Measurements from ENCODE around the gene MAL. TPM values are rescaled to one million over a fixed set of nuclear protein-coding genes. Genes with fewer than 3 reads are reported as not detected.

The MAL gene
- total RNA-seq, 1 donor = not detected

DNA sequence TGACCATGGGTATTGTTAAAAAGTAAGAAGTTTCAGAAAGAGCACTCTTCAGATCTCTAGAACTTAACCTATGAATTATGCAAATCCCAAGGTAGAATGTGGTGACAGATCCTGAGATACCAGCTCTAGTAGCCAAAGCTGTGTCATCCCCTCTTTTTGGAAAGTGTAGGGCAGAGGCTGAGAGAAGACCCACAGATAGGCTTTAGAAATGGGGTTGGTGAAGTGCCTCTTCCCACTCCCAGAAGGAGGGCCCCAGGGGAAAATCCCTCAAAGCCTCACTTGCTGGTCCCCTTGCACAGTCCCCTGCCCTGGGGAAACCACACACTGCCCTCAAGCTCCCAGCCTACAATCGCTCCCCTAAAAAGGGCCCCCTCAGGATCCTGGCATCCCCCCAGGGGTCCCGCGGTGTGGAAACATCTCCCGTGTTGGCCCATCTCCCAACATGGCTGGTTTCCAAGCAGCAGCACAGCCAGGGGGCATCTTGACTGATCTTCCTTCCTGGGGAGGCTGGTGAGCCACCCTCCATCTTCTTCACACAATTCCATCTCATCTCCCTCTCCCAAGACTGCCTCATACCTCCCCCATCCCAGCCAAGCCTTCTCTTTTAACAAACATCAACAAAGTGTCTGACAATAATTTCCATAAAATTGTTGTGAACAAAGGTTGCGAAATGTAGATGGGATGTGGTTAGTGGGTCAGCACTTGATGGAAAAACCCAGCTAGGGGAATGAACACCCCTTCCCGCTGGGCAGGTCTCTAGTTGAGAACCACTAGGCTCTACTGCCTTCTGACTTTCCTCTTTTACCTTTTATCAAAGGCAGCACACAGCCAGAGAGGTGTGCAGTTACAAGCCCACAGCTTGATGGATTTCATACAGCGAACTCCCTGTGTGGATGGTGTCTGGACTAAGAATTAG is 25.1 kb downstream of the MAL start:
- Histone ChIP-seq H3K4me2 (ENCODE audit: insufficient read depth, low read length) (no peak overlapping the region), H4K20me1 (ENCODE audit: insufficient read depth, low read length) (no peaks in the 10 kb centered on the region), H3K4me3 (ENCODE audit: insufficient read depth, low read length) (no peak overlapping the region), H3K27me3 (ENCODE audit: insufficient read depth, low read length) (peaks cover 29% of the 10 kb centered on the region), H3K9me3 (ENCODE audit: low read depth, low read length) (no peaks in the 10 kb centered on the region), H3K27ac (ENCODE audit: low read depth, low read length) (no peak overlapping the region), H3K4me1 (ENCODE audit: insufficient read depth, low read length) (no peaks in the 10 kb centered on the region), H2AFZ (ENCODE audit: low read length) (no peak overlapping the region), H3K79me2 (ENCODE audit: insufficient read depth, low read length) (no peaks in the 10 kb centered on the region), H3K36me3 (ENCODE audit: insufficient read depth, low read length) (no peaks in the 10 kb centered on the region)
- TF ChIP-seq, protein P1, sequence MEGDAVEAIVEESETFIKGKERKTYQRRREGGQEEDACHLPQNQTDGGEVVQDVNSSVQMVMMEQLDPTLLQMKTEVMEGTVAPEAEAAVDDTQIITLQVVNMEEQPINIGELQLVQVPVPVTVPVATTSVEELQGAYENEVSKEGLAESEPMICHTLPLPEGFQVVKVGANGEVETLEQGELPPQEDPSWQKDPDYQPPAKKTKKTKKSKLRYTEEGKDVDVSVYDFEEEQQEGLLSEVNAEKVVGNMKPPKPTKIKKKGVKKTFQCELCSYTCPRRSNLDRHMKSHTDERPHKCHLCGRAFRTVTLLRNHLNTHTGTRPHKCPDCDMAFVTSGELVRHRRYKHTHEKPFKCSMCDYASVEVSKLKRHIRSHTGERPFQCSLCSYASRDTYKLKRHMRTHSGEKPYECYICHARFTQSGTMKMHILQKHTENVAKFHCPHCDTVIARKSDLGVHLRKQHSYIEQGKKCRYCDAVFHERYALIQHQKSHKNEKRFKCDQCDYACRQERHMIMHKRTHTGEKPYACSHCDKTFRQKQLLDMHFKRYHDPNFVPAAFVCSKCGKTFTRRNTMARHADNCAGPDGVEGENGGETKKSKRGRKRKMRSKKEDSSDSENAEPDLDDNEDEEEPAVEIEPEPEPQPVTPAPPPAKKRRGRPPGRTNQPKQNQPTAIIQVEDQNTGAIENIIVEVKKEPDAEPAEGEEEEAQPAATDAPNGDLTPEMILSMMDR (IDR thresholded peaks at IDR 0.05; ENCODE audit: extremely low read depth, low read depth, low read length) = no peak
- DNase-seq (ENCODE audit: insufficient read length, low spot score, missing footprints) = no peak

DNA sequence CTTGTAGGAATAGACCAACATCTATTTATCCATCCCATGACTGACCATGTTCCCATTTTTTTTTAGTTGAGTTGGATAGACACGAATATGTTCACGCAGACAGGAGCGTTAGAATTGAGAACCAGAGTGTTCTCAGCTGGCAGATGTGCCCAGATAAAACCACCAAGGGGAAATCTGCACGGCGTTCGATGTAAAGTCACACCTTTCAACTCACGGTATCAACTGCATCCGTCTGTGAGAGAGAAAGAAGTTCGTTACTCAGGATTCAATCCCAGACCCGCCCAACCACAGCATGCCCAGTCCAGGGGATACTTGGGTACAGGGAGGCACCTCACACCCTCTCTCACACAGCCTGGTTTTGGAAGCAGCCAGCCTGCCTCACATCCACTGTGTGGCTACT is 26.1 kb downstream of the MAL start:
- H3K36me3 ChIP-seq (ENCODE audit: insufficient read depth, low read length) = no peaks in the 10 kb centered on the region
- no peak overlapping the region for H3K4me3 ChIP-seq (ENCODE audit: insufficient read depth, low read length)
- TF ChIP-seq, protein P1 (IDR thresholded peaks at IDR 0.05; ENCODE audit: extremely low read depth, low read depth, low read length) = no peak
- H3K4me2 ChIP-seq (ENCODE audit: insufficient read depth, low read length) = no peak overlapping the region
- no peak overlapping the region for H2AFZ ChIP-seq (ENCODE audit: low read length)
- H3K27ac ChIP-seq (ENCODE audit: low read depth, low read length) = no peak overlapping the region
- no peaks in the 10 kb centered on the region for H3K9me3 ChIP-seq (ENCODE audit: low read depth, low read length)
- H3K4me1 ChIP-seq (ENCODE audit: insufficient read depth, low read length) = no peaks in the 10 kb centered on the region
- H3K27me3 ChIP-seq (ENCODE audit: insufficient read depth, low read length) = peaks cover 29% of the 10 kb centered on the region
- no peak for DNase-seq (ENCODE audit: insufficient read length, low spot score, missing footprints)
- H3K79me2 ChIP-seq (ENCODE audit: insufficient read depth, low read length) = no peaks in the 10 kb centered on the region
- no peaks in the 10 kb centered on the region for H4K20me1 ChIP-seq (ENCODE audit: insufficient read depth, low read length)

DNA sequence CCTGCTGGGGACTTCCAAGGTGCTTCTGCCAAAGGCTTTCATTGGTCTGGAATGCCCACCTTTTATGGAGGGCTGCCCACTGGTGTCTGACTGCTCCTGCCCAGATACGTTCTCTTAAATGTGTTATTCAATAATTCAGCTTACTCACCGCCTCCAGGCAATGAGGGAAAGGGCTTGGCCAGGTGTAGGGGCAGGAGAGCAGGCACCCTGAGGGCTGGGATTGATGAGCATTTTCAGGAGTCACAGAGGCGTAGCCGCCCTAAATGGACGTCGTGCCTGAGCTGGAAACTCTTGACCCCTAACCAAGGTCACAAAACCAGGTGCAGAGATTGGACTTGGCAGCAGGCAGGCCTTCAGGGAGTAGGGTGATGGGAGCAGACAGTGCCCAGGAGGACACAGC is 26.8 kb downstream of the MAL start:
- H2AFZ ChIP-seq (ENCODE audit: low read length) = no peak overlapping the region
- DNase-seq (ENCODE audit: insufficient read length, low spot score, missing footprints) = no peak
- no peaks in the 10 kb centered on the region for H3K36me3 ChIP-seq (ENCODE audit: insufficient read depth, low read length)
- no peak overlapping the region for H3K4me2 ChIP-seq (ENCODE audit: insufficient read depth, low read length)
- no peaks in the 10 kb centered on the region for H3K79me2 ChIP-seq (ENCODE audit: insufficient read depth, low read length)
- H4K20me1 ChIP-seq (ENCODE audit: insufficient read depth, low read length) = no peaks in the 10 kb centered on the region
- no peak overlapping the region for H3K4me3 ChIP-seq (ENCODE audit: insufficient read depth, low read length)
- H3K4me1 ChIP-seq (ENCODE audit: insufficient read depth, low read length) = no peaks in the 10 kb centered on the region
- TF ChIP-seq, protein P1 (IDR thresholded peaks at IDR 0.05; ENCODE audit: extremely low read depth, low read depth, low read length) = no peak
- H3K9me3 ChIP-seq (ENCODE audit: low read depth, low read length) = no peaks in the 10 kb centered on the region
- H3K27ac ChIP-seq (ENCODE audit: low read depth, low read length) = no peak overlapping the region
- peaks cover 29% of the 10 kb centered on the region for H3K27me3 ChIP-seq (ENCODE audit: insufficient read depth, low read length)

DNA sequence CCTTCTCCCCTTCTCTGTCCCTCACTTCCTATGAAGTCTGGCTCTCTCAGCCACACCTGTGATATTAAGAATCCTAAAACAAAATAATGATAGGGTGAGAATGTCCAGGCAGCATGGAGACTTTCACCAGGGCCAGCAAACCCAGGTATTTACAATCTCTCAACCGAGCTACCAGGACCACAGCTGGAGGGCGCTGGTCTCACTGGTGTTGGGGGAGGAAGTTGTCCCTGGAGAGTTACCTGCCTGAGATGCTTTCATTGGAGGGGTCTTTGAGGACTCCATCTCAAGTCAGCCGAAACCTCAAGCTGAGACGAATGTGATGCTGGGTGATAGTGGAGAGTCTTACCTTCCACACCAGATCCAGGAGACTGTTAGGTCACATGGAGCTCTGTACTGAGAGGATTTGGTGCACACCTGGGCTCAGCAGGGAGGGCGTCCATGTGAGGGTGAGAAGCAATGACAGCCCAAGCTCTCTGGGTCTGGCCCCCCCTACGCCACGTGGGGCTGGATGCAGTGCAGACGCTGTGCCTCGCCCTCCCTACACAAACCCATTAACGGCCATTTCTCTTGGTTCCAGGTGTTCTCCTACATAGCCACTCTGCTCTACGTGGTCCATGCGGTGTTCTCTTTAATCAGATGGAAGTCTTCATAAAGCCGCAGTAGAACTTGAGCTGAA is 27.4 kb downstream of the MAL start:
- TF ChIP-seq, protein P1 (IDR thresholded peaks at IDR 0.05; ENCODE audit: extremely low read depth, low read depth, low read length) = no peak
- Histone ChIP-seq H3K4me1 (ENCODE audit: insufficient read depth, low read length) (no peaks in the 10 kb centered on the region), H3K27ac (ENCODE audit: low read depth, low read length) (no peak overlapping the region), H3K36me3 (ENCODE audit: insufficient read depth, low read length) (no peaks in the 10 kb centered on the region), H2AFZ (ENCODE audit: low read length) (no peak overlapping the region), H3K79me2 (ENCODE audit: insufficient read depth, low read length) (no peaks in the 10 kb centered on the region), H4K20me1 (ENCODE audit: insufficient read depth, low read length) (no peaks in the 10 kb centered on the region), H3K4me2 (ENCODE audit: insufficient read depth, low read length) (no peak overlapping the region), H3K9me3 (ENCODE audit: low read depth, low read length) (no peaks in the 10 kb centered on the region), H3K27me3 (ENCODE audit: insufficient read depth, low read length) (peaks cover 27% of the 10 kb centered on the region), H3K4me3 (ENCODE audit: insufficient read depth, low read length) (no peak overlapping the region)
- DNase-seq (ENCODE audit: insufficient read length, low spot score, missing footprints) = no peak
